Right ventricle myocardium inferior (tissue), 1 donor: Measurements from ENCODE around the gene ACOT7. TPM values are rescaled to one million over a fixed set of nuclear protein-coding genes. Genes with fewer than 3 reads are reported as not detected.

Experiments
- ATAC-seq: fragments of 200-7000 bp; cut with Tn5 transposase; one replicate; pipeline ENCODE4 v1.9.1; 2020; ENCODE audit warnings: mild to moderate bottlenecking, moderate library complexity
- DNase-seq: peaks from one replicate; pipeline ENCODE4 v3.0.0; 2021; ENCODE audit errors: missing footprints
- intact Hi-C: fragments of 100-400 bp; cut with DNase I; formaldehyde crosslinking; loops from one replicate; pipeline ENCODE4 v1.11.0; 2022
- total RNA-seq: library from RNA; stranded (reverse); fragmentation: NEBNext Ultra II Directional; extraction: Animal tissue kit (Norgen Biotek cat#: 25700); gene quantifications from one replicate; pipeline ENCODE4 v1.2.1, GENCODE V29; 2021
- donor health status: DM: no; HTN: yes; CAD: no; lungs with severe emphysema.

The ACOT7 gene
- total RNA-seq, 1 donor from 2014 or later = 9.8 TPM

DNA sequence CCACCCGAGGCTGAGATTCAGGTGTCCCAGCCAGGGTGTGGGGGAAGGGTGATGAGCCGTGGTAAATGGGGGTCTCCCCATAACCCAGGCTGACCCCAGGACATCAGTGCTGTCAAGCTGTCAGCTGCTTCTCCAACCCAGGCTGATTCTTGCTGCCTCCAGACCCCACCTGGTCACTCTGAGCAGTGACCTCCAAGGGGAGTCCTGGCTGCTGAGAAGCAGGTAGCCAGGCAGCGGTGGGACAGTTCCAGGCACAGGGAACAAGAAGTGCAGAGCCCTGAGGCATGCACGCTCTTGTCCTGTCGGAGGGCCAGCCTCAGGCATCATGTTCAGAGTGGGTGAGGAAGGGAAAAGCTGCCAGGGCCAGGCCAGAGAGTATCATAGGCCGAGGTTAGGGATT lies 32.1 kb upstream of the ACOT7 start:
- ATAC-seq = no peak
- DNase-seq = no peak
- intact Hi-C loops = no loop called here

DNA sequence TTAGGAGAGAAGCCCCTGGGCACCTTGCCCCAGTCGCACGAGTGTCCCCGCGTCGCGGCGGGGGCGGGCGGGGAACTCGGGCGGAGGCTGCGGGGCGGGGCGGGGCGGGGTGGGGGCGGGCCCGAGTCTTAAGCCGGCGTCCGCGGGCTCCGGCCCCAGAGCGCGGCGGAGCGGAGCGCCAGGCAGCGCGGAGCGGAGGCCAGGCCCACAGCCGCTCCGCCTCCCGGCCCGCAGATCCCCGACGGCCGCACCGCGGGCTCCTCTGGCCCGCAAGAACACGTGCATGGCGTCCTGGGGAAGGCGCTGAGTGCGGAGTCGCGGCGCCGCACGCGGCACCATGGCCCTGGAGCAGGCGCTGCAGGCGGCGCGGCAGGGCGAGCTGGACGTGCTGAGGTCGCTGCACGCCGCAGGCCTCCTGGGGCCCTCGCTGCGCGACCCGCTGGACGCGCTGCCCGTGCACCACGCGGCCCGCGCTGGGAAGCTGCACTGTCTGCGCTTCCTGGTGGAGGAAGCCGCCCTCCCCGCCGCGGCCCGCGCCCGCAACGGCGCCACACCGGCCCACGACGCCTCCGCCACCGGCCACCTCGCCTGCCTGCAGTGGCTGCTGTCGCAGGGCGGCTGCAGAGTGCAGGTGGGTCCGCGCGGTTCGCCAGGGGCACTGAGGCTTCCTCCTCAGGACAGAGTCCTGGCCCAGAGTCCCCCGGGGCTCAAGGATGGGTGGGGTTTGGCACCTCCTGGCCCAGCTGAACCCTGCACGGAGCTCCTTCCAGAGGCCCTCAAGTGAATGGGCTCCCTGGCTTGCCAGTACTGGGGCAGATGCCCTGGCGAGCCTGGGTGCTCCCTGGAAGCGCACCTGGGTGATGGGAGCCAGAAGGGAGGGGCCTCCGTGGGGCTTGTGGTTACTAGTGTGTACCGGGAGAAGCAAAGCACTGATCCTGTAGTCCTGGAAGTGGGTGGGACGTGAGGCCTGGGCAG lies 31.3 kb upstream of the ACOT7 start, which contains the start of gene ESPN:
Gene ESPN (plus strand): TSS at position 158 of the 975 bp plus-strand sequence. CDS start 180 bp downstream, at position 338.
- DNase-seq (no peak), ATAC-seq (no peak)
- intact Hi-C loops = no loop called here

- intact Hi-C loops = no loop called here
- ATAC-seq = no peak
- DNase-seq = no peak
These were observed 30.5 kb upstream of the ACOT7 start for GRCh38 chr1:6424000-6424565.

GRCh38 chr1:6423321-6423999 lies 29.9 kb upstream of the ACOT7 start:
- intact Hi-C loops = no loop called here
- no peak for ATAC-seq
- DNase-seq = no peak

DNA sequence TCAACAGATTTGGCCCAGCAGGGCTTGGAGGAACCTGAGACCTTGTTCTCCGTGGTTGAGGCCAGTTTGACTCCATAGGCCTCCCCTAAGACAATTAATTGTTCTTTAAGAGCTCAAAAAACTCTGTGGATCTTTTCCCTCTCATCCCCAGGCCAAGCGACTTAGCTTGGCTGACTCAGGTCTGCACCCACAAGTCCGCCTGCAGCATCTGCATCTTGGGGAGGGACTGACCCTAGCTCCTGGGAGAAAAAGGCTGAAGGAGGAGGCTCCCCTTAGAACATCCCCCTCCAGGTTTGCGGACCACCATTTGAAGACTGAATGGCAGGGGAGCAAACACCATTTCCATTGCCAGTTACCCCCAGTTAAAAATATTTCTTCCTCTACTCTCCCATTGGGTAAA lies 27.7 kb upstream of the ACOT7 start:
- intact Hi-C loops = no loop called here
- no peak for ATAC-seq
- DNase-seq = no peak

DNA sequence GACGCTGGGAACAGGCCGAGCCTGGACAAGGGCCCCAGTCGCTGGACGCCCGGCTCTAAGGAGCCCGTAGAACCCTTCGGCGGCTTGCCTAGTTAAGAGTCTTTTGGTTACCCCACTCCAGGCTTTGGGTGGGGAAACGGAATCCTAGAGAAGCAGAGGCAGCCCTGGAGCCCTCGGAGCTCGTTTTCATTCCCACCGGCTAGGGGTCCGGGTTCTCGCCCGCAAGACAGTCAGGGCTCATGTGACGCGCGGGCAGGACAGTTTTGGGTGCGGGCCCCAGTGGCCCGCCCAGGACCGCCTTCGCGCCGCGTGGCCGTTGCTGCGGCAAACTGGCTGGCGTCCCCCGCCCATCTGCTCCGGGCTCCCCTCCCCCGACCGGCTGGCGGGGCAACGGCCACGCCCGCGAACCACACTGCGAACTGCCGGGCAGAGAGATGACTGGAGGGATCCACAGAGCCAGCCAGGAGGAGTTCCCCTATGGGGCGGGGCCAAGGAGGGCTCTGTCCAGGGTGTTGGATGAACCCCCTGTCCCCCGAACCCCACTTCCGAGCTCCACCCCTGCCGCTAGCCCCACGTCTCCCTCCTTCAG lies 27.0 kb upstream of the ACOT7 start:
- DNase-seq = no peak
- ATAC-seq = no peak
- intact Hi-C loops = no loop called here

- DNase-seq (no peak), ATAC-seq (no peak)
- intact Hi-C loops = no loop called here
These were observed 26.4 kb upstream of the ACOT7 start, which contains the start of gene HES2 for GRCh38 chr1:6419804-6420453. Gene HES2, minus strand, starts transcription at chr1:6419919. Its CDS starts 99 bp downstream, at chr1:6419820.

- DNase-seq (no peak), ATAC-seq (no peak)
- intact Hi-C loops = no loop called here
These were observed 25.8 kb upstream of the ACOT7 start for GRCh38 chr1:6419397-6419803.

DNA sequence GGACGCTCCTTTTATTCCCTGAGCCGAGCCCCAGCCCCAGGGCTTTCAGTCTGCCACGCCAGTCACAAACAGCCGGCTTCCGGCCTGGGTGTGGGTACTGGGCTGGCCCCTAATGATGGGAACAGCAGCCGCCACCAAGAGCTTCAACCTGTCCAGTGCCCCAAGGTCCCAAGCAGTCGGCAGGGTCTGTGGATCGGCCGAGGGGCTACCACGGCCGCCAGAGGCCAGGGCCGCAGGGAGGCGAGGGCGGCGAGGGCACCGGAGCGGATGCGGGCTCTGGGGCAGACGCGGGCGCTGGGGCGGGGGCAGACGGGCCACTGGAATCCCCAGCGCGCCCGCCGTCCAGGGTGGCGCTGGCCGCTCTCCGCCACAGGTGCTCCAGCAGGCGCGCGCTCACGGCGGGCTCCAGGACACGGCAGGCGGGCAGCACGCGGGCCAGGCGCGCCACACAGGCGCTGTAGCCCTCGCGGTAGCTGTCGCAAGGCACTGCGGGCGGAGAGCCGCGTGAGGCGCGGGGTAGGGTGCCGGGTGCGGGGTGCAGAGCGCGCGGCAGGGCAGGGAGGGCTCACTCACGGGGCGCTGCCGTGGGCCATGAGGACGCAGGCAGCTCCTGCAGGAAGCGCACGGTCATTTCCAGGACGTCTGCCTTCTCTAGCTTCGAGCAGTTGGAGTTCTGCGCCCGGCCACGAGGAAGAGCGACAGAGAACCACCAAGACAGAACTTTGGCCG lies 25.3 kb upstream of the ACOT7 start:
- DNase-seq = no peak
- no peak for ATAC-seq
- intact Hi-C loops = no loop called here

GRCh38 chr1:6417961-6418667 lies 24.5 kb upstream of the ACOT7 start:
- ATAC-seq = no peak
- intact Hi-C loops = no loop called here
- no peak for DNase-seq

DNA sequence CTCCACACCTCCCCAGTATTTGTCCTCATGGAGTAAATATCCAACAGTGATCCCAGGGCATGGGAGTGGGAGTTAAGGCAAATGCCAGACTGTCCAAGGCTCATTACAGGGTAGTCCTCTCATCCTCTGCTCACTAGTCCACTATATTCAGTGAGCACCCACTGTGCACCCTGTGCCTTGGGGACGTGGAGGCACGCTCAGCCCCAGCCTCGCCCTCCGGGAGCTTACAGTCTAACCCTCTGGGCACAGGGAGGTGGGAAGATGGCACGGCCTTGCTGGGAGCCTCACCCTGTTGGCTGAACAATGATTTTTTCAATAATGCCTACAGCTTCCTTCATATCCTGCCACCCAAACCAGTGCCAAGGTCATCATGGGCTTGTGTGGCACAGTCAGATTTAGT lies 23.3 kb upstream of the ACOT7 start:
- intact Hi-C loops = no loop called here

GRCh38 chr1:6416295-6416656 lies 22.7 kb upstream of the ACOT7 start:
- intact Hi-C loops = no loop called here
- DNase-seq (peak; percentile 20), ATAC-seq (no peak)

More for the DNA sequence above, 23.3 kb upstream of the ACOT7 start:
- ATAC-seq = no peak
- DNase-seq = no peak

GRCh38 chr1:6414881-6415626 lies 21.5 kb upstream of the ACOT7 start:
- ATAC-seq = no peak
- intact Hi-C loops = no loop called here
- DNase-seq = no peak

DNA sequence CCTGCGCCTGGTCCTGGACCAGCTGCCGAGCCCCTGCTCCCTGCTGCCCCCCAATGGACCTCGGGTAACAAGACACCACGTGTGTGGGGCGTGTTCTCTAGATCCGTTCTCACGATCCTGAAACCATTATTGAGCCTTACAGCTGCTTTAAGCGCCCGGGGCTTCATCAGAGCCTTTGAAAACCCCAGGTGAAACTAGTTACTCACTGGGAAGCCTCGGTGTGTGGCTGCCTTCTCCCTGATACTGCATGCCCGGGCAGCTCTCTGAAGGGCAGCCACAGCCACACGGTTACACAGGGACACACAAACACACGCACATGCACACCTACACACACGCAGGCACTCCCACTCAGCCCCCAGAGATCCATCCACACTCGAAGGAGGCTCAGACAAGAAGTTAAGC lies 20.9 kb upstream of the ACOT7 start:
- intact Hi-C loops = no loop called here
- DNase-seq (no peak), ATAC-seq (peak; percentile 42)

DNA sequence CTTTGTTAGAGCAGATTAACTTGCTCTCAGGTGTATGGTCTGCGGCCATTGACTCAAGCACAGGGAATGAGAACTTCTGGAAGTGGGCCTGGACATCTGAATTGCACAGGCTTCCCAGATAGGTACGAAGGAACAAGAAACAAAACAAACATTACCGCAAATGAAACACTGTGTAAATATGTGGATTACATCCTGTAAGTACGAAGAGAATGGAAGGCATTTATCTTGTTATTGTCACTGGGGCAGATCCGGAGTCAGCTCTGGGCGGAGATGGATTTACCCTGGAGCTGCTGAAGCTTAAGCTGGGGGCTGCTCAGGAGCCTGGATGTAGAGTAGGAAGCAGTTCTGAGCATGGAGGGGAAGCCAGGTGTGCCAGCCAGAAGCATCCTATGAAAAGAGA lies 19.3 kb upstream of the ACOT7 start:
- intact Hi-C loops = no loop called here
- DNase-seq (no peak), ATAC-seq (no peak)

DNA sequence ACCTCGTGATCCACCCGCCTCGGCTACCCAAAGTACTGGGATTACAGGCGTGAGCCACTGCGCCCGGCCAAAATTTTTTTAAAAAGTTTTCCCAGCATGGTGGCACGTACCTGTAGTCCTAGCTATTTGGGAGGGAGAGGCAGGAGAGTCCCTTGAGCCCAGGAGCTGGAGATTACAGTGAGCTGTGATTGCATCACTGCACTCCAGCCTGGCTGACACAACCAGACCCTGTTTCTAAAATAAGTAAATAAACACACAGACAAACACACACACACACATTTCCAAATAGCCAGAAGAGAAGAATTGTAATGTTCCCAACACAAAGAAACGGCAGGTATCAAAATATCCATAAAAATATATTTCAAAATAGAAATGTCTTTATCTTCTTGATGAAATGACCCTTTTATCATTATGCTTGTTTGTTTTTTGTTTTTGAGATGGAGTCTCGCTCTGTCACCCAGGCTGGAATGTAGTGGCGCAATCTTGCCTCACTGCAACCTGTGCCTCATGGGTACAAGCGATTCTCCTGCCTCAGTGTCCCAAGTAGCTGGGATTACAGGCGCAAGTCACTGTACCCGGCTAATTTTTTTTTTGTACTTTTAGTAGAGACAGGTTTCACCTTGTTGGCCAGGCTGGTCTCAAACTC lies 16.8 kb upstream of the ACOT7 start:
- DNase-seq = no peak
- no peak for ATAC-seq
- intact Hi-C loops = no loop called here
